ENCODE results near the gene IFIH1. TPM values are rescaled to one million over a fixed set of nuclear protein-coding genes. Genes with fewer than 3 reads are reported as not detected.

The IFIH1 gene
- 16.1 and 18.6 TPM in 2 replicates for total RNA-seq

DNA sequence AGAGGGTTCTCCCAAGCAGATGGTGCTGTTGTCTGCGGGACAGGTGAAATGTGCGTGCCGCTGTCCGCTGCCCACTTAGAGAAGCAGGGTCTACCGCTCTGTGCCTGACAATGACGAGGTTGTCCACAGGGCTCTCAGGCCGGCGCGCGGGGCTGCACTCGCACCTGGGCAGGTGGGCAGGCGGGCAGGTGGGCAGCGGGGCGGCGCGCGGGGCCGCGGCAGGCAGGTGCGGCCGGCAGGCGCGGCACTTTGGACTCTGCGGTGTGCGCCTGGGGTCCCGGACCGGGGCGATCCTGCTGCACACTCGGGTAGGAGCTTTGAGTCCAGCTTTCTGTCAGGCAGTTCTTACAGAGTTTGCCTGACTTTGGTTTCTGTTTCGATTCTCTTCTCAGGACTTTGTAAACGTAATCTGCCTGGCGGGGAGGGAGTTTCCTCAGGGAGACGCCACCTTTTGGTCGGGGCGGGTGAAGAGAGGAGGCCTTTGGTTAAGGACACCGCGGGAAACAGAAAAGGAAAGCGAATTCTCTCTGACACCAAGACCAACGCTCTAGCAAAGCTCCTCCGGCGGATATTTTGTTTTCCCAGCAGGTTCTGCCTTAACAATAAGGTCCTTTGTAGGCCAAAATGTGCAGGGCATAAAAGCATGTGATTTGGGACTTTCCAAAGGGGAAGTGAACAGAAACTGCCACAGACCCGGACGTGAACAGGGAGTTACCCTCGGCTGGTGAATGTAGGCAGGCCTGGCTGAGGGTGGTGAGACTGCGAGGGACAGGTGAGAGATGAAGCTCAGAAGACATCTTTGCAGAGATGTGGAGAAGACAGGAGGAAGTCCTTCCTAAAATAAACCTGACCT is at the start of gene IFIH1:
Gene IFIH1, minus strand, starts transcription at position 357 of the 853 bp plus-strand sequence. CDS start 377 bp downstream, outside the sequence.
- peak; percentile 91 for DNase-seq (ENCODE audit: low read depth)

DNA sequence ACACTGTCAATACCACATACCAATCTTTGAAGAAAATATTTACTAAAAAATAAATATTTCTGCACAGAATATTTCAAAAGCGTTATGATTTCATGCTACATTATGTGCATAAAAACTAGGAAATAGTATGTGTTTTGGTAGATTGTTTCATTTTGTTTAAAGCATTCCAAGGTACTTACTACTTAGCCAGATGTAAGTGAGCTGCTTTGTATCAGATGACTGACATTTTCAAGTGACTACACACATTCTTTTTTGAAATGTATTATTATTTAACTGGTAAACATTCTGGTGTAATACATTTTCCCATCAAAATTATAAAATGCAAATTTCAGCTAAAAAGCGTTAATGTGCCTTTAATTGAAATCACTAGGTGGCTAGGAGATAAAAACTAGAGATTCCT is 46.9 kb upstream of the IFIH1 start:
- DNase-seq (ENCODE audit: low read depth), result no peak

DNA sequence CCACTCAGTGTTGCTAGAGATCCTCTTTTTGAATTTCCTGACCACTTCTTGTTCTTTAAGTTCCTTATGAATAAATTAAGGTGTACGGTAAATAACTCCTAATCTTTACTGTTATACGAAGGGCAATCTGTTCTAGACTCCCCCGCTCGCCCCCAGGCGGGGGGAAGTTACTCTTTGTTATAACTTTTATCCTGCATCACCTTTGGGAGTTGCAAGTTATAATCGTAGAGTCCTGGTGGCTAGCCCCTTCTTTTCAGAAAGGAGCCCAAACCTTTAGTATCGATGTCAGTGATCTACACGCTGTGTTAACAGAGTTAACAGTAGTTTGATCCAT is 26.1 kb upstream of the IFIH1 start:
- DNase-seq (ENCODE audit: low read depth), result no peak

DNA sequence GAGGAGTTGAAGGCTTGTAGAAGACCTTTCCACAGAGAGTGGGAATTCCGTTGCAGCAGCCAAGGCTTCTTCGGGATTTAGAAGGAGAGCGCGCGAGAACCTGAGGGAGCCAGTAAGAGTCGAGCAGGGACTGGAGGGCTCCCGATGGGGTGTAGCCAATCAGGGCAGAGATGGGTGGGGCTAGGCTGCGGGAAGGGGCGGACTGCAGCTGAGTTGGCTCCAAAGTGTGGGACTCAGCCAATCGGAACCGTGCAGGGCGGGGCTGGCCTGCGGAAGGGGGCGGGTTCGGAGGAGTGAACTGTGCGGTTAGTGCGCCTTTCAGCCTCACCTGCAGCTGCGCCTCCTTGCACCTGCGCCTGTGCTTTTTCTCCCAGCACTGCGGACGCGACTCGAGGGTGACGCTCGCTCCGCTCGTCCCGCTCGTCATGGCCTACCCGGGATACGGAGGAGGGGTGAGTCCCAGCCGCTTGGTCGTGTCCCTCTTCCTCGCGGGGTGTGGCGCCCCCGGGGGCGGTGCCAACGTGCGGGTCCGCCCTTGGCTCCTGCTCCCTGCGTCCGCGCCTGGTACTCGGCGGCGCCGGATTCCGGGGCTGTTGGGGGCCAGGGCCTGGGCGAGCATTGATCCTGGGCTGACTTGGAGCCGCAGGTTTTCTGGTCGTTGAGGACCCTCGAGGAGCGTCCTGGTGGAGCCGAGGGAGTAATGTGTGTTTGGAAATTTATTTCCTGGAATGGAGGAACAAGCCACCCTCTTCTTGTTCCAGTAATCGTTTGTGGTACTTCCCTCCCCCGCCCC is 25.5 kb upstream of the IFIH1 start, which contains the start of gene GCA:
Gene GCA, plus strand, starts transcription at position 309 of the 793 bp plus-strand sequence. Its CDS starts 117 bp downstream, at position 426.
- peak; percentile 96 for DNase-seq (ENCODE audit: low read depth)

DNA sequence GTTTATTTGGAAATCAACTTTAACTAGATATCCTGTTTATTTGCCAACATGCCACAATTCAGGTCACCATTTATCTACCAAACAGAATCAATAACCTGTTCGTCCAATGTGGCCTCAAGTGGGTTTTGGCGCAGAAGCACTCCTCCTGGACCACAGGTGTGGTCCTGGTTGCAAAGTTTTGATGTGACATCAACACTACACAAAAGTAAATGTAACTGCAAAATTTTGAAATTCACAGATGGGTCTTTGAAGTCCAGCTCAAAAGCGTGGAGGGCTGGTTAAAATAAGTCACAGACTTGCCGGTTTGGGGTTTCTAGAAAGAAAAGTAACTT is 25.0 kb upstream of the IFIH1 start:
- no peak for DNase-seq (ENCODE audit: low read depth)

DNA sequence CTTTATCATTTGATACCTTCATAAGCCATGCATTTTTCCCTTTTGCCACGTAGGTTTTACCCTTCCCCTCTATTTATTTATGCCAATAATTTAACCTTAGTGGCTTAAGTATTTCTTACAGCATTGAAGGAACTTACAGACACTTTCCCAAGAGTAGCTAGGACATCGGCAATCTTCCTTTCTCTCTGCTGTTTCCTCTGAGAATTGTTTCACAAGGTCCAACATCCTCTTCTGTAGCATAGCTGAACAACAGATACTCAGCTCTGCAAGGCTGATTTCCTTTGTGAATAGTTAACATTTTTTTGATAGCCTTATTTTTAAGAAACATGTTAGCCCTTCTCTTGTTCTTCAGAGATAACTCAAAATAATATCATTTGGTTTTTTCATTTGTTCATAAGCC is 24.4 kb upstream of the IFIH1 start:
- DNase-seq (ENCODE audit: low read depth), result no peak

DNA sequence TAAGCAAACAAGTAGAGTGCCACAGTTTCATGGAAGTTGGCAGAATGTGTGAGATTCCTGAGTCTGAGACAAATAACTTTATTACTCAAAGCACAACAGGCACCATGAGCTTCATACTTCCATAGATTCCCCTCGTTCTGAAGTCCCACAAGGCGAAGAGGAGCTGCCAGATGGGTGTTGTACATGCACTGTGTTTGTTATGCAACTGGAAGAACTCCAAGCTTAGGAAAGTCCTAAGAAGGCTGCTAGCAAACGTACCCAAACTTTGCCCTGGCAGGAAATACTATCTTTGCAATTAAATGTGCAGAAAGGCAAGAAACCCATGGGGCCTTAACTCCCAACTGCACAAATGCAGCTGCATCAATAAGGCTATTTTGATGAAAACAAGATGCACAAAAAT is 23.8 kb upstream of the IFIH1 start:
- no peak for DNase-seq (ENCODE audit: low read depth)

DNA sequence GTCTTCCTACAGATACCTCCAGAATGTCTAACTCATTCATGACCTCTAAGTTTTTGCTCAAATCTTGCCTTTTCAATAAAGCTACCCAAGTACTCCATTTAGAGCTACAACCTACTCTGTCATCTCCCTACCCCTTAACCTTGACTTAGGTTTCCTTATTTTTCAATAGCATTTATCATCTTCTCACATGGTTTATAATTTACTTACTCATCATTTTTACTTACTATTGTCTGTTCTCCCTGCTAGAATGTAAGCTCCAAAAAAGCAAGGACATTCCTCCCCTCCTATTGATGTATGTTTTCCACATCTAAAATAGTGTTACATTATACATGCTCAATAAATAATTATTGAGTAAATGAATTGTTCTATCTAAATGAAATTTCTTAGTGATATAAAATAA is 22.3 kb upstream of the IFIH1 start:
- no peak for DNase-seq (ENCODE audit: low read depth)

DNA sequence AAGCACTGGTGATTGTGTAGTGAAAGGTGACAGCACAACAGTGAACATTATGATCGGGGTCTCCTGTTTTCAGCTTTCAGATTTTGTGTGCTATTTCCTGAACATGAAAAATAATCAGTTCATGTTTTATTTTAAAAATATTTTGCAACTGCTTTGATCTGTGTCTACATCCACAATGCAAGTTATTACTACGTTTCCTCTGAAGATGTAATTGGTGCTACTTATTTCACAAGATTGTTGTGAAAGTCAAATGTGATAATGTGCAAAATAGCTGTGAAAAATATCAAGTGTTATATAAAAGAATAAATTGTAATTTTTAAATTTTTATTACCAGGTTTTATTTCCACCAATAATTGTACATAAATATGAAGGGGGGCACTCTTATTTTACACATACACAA is 19.4 kb upstream of the IFIH1 start:
- no peak for DNase-seq (ENCODE audit: low read depth)

DNA sequence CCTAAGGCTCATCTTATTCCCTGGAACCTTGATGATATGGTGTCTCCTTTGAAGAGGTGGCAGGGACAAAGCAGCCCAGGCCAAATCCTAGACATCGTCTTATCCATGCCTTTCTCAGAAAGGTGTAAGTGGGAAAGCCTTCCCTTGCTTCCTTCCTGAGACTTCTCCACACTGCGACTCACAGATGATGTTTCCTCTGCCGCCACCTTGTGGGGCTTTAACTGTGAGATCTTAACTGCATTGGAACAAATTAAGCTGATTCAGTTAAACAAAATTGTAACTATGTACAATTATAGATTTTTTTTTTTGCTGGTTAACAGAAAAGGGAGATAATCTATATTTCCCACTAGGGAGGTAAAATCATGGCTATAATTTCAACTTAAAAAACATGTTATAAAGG is 15.5 kb upstream of the IFIH1 start:
- peak; percentile 29 for DNase-seq (ENCODE audit: low read depth)

DNA sequence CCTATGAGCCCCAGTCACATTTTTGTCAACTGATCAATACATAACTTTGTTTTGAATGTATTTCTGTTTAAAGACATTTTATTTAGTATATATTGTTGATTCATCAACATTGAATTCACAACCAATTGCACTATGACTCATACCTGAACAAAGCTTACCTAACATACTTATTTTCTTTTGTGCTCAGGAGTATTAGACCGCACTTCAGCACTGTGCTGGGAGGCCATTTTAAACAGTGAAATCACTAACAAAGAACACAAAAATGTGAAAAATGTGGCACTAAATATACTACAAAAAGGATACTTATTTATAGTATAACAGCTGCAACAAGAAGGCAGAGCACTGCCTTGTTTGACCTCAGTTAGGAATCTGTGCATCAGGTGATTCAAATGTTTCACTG is 12.4 kb upstream of the IFIH1 start:
- no peak for DNase-seq (ENCODE audit: low read depth)

DNA sequence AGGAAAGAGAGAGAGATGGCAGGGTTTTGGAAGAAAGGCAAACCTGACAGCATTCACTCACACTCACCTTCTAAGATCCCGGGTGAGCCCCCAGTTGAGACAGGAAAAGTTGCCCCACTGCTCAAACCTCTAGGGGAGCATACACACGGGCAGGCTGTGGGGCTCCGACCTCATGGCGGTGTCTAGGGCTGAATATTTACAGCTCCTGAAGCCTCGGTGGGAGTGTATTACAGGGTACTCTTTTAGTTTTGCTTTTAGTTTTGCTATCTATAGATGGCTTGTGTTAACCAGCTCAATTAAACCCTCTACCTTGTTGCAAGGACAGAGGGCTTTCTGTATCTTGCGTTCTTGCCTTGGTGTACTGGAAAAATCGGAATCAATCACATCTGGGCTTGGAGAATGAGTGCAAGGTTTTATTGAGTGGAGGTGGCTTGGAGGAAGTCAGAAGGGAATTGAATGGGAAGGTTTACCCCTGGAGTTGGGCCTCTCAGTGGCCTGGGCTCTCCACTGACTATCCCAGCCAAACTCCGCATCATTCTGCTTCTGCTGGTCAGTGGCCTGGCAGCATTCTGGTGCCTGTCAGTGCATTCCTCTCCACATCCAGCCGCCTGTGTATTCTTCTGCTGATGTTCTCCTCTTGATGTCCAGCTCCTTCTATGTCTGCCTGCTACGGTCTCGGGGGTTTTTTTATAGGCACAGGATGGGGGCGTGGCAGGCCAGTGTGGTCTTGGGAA is 10.1 kb upstream of the IFIH1 start:
- no peak for DNase-seq (ENCODE audit: low read depth)

DNA sequence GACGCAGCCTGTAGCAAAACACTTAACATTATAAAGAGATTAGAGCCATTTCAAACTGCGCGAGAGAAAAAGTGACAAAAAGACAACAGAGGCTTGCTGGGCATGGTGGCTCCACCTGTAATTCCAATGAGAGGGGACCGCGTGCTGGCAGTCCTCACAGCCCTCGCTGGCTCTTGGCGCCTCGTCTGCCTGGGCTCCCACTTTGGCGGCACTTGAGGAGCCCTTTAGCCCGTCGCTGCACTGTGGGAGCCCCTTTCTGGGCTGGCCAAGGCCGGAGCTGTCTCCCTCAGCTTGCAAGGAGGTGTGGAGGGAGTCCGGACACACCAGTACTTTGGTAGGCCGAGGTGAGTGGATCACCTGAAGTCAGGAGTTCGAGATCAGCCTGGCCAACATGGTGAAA is 9.3 kb upstream of the IFIH1 start:
- no peak for DNase-seq (ENCODE audit: low read depth)

DNA sequence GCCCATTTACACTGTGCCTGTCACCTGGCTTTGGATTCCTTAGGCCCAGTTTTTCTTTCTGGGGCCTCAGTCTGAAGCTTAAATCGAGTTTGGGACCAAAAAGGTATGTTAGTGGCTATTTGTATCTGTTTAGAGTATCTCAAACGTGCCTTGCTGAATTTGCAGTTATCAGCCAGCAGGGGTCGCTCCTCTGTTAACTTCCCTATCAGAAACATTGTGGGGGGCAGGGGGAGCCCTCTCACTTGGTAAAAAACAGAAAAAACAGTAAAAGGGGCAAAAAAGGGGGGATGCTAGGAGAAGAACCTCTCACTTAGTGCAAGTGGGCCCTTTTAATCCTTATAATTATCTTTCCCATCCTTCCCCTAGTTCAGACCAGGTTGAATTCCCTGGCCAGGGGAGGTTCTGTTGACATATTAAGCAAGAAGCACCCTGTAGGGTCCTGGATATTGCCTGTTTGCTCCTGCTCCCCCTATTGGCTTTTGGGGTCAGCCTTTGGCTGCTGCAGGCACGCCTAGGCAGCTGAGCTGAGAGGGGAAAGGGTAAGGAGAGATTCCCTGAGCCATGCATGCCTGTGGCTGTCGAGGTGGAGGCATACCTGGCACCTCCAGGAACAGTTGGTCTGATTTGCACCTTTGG is 8.8 kb upstream of the IFIH1 start:
- no peak for DNase-seq (ENCODE audit: low read depth)

DNA sequence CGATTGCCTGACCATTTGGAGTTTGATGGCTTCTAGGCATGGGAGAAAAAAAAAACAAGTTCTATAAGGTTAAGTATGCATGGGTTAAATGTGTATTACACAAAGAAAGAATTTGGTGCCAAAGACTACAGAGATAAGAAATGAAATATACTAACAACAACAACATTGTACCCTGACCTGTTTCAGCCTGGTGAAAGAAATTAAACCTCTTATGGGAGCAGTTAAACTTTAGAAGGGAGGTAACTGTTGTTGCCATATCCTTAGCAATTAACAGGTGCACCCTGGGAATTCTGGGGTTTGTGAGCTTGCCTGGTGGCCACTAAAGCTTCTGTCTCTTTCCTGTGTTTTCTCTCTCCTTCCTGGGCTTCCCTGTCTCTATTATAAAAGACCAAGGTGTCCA is 6.5 kb upstream of the IFIH1 start:
- no peak for DNase-seq (ENCODE audit: low read depth)

DNA sequence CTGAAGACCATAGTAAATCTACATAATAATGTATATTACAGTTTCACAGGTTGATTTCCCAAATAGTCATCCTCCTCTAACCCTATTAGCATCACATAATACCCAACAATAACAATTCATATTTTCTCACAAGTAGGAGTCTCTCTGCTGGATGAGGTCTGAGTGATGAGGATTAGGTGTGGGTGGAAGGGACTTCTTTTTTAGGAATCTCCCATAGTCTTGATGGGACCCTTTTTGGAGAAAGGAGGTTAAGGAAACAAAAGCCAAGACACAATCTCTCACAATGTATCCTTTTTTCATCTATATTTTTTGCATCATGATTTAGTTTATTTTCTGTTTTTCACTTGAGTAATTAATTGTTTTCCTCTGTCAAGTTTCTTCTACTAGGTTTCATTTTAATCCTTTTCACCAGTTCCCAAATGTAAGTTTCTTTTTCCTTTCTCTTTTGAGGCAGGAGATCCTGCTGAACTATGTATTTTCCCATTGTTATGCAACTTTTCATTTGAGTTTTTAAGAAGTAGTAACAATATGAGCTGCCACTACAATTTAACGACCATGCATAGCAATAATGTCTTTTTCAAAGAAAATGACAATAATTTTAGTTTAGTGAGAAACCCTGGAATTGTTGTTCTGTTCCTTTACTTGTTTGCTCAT is 2.5 kb upstream of the IFIH1 start:
- DNase-seq (ENCODE audit: low read depth), result no peak

DNA sequence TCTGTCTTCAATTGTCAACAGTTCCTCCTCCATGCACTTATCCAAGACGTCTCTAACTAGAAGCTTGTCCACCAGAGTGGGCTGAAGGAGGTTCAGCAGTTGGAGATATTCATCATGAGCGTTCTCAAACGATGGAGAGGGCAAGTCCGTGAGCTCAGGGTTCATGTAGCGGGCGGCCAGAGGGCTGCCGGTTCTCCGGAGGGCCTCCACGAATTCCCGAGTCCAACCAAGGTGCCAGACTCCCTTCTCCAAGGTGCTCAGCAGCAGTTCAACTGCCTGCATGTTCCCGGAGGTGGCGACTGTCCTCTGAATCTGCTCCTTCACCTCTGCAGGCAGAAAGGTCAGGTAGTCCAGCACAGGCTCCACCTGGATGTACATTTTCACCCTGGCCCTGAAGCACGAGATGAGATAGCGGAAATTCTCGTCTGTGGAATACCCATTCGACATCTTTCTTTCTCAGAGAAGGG is 590 bp downstream of the IFIH1 start:
- peak; percentile 27 for DNase-seq (ENCODE audit: low read depth)

DNA sequence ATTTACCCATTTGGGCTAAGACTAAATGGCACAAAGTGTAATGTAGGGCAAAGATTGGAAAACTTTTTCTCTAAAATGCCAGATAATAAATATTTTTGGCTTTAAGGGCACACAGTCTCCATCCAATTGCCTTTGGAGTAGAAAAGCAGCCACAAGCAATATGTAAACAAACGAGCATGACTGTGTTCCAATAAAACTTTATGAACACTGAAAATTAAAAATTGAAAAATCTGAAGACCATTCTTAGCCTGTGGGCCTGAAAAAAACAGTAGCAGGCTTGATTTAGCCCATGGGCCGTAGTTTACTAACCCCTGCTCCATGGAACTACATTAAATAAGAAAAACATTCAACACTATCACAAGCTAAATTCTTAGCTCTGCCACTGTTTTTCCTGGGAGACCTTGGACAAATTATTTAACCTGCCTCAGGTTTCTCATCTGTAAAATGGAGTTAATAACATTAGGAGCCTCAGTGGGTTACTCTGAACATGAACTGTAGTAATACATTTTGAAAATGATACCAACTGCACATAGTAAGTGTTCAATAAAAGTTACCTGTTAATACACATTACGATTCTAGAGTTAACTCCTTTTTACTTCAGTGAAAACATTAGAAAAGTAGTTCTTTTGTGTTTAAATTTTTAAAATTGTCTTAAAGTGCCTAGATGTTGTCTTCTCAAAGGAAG is 1.3 kb downstream of the IFIH1 start:
- DNase-seq (ENCODE audit: low read depth), result no peak

DNA sequence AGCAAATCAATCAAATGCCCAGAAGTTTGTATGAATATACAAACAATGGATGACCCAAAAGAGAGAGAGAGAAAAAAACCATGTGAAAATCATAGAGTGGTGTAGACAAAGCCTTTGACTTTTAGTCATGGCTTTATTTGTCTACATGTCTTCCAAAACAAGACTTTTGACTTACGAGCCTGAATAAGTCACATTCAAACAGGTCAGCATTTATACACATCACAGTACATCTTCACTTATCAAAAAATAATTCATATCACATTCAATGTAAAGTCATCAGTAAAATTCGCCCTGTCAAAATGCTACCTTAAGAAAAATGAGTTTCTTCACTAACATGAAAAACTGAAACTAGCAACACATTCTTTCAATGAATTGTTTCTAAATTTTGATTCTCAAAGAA is 1.9 kb downstream of the IFIH1 start:
- no peak for DNase-seq (ENCODE audit: low read depth)

DNA sequence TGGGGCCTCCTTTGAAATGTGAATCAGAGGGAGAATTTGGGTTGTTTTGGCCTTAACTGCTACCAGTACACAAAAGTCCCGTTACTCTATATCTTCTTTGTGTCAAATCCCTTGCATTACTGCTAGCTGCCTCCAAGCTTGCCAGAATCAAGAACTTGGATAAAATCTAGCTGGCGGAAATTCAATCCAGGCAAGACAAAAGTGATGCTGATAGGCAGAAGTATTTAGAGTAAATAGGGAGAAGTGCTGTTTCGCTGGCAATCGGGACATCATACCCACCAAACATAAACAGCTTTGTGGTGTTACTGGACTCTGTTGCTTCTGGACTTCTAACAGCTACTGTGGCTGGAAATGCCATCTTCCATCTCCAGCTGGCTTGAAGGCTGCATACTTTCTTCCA is 2.5 kb downstream of the IFIH1 start:
- DNase-seq (ENCODE audit: low read depth), result no peak

DNA sequence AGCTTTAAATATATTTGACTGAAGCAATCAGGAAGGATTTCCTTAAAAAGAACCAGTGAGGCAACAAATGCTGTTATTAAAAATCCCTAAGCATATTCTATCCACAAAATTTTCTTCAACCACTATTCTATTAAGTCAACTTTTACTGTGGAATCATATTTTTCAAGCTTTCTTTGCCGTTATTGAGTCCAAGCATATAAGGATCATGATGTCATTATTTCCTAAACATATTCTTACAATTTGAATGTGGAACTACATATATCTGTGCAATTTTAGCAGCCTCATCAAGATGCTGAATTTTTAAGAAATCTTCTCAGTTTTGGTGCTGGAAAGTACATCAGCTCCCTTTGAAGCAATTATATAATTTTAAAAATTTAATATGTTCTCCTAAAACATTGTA is 5.6 kb downstream of the IFIH1 start:
- DNase-seq (ENCODE audit: low read depth), result no peak
